Neuronal stem cell (in vitro differentiated cells): ENCODE data around the gene ATP8B4.

Source experiments
- DNase-seq: peaks from one replicate; pipeline ENCODE4 v3.0.0-alpha.2; 2013; ENCODE audit warnings: low spot score
- H2AFZ ChIP-seq: one replicate; pipeline ENCODE4 v1.6.1; 2013; ENCODE audit warnings: mild to moderate bottlenecking, low read length, inconsistent platforms
- H2AK5ac ChIP-seq: 2 replicates; pipeline ENCODE4 v1.6.1; 2013; ENCODE audit warnings: low read depth, mild to moderate bottlenecking, inconsistent platforms, low read length, moderate library complexity, mixed read lengths
- H2BK120ac ChIP-seq: 2 replicates; pipeline ENCODE4 v1.6.1; 2013; ENCODE audit warnings: low read depth, mild to moderate bottlenecking, inconsistent platforms, low read length, moderate library complexity, mixed read lengths
- H2BK12ac ChIP-seq: one replicate; pipeline ENCODE4 v1.6.1; 2013; ENCODE audit warnings: low read length, inconsistent platforms
- H2BK15ac ChIP-seq: 2 replicates; pipeline ENCODE4 v1.6.1; 2013; ENCODE audit warnings: mild to moderate bottlenecking, low read length, inconsistent platforms, mixed read lengths
- H2BK5ac ChIP-seq: one replicate; pipeline ENCODE4 v1.6.1; 2013; ENCODE audit warnings: inconsistent platforms, mild to moderate bottlenecking, low read length, moderate library complexity
- H3K14ac ChIP-seq: one replicate; pipeline ENCODE4 v1.6.1; 2013; ENCODE audit warnings: low read length, inconsistent platforms
- H3K18ac ChIP-seq: 2 replicates; pipeline ENCODE4 v1.6.1; 2013; ENCODE audit warnings: low read length, inconsistent platforms
- H3K23ac ChIP-seq: 2 replicates; pipeline ENCODE4 v1.6.1; 2013; ENCODE audit warnings: low read depth, mild to moderate bottlenecking, mixed read lengths, low read length, inconsistent platforms; ENCODE audit not compliant: poor library complexity
- H3K27ac ChIP-seq: replicated peaks from 3 replicates; pipeline ENCODE4 v1.5.1; 2013; ENCODE audit warnings: low read length, inconsistent platforms
- H3K27me3 ChIP-seq, 3 experiments: 2 replicates each; pipeline ENCODE4 v1.6.1; 2013; ENCODE audit warnings: low read length in 3 of 3, mild to moderate bottlenecking in 2 of 3, inconsistent platforms in 1 of 3, low read depth in 1 of 3, mixed read lengths in 1 of 3, moderate library complexity in 1 of 3; ENCODE audit not compliant: control insufficient read depth in 3 of 3, insufficient read depth in 3 of 3
- H3K36me3 ChIP-seq, 2 donors: replicated peaks in 1 of 2; 2 replicates each; pipeline ENCODE4 v1.6.1; 2013; ENCODE audit warnings: low read length in 2 of 2; ENCODE audit not compliant: control insufficient read depth in 2 of 2, insufficient read depth in 2 of 2
- H3K4ac ChIP-seq: 2 replicates; pipeline ENCODE4 v1.6.1; 2013; ENCODE audit warnings: inconsistent platforms, mild to moderate bottlenecking, low read length, moderate library complexity
- H3K4me1 ChIP-seq, 2 donors: 1 replicate in 1 of 2; 2 replicates in 1 of 2; pipeline ENCODE4 v1.6.1; 2013; ENCODE audit warnings: low read length in 2 of 2, low read depth in 1 of 2; ENCODE audit not compliant: control insufficient read depth in 2 of 2, insufficient read depth in 1 of 2
- H3K4me2 ChIP-seq: one replicate; pipeline ENCODE4 v1.6.1; 2013; ENCODE audit warnings: mild to moderate bottlenecking, low read length, inconsistent platforms; ENCODE audit not compliant: insufficient read depth, poor library complexity, severe bottlenecking
- H3K4me3 ChIP-seq, 2 donors: 2 replicates each; pipeline ENCODE4 v1.5.1; 2013; ENCODE audit warnings: low read length in 2 of 2, mild to moderate bottlenecking in 2 of 2, inconsistent platforms in 1 of 2, moderate library complexity in 1 of 2
- H3K79me1 ChIP-seq: one replicate; pipeline ENCODE4 v1.6.1; 2013; ENCODE audit warnings: low read depth, mild to moderate bottlenecking, inconsistent platforms, low read length, moderate library complexity
- H3K9ac ChIP-seq: one replicate; pipeline ENCODE4 v1.6.1; 2013; ENCODE audit warnings: mild to moderate bottlenecking, low read depth, low read length, inconsistent platforms; ENCODE audit not compliant: poor library complexity
- H3K9me3 ChIP-seq, 2 donors: replicated peaks in 1 of 2; 2 replicates each; pipeline versions ENCODE3 to v1.6.1; 2013; ENCODE audit warnings: low read length in 2 of 2, mild to moderate bottlenecking in 2 of 2, inconsistent platforms in 1 of 2, low read depth in 1 of 2, mixed read lengths in 1 of 2, moderate library complexity in 1 of 2; ENCODE audit not compliant: control insufficient read depth in 2 of 2, insufficient read depth in 1 of 2
- H4K8ac ChIP-seq: one replicate; pipeline ENCODE4 v1.6.1; 2013; ENCODE audit warnings: low read depth, mild to moderate bottlenecking, inconsistent platforms, low read length, moderate library complexity
- H4K91ac ChIP-seq: one replicate; pipeline ENCODE4 v1.6.1; 2013; ENCODE audit warnings: low read length, low read depth, mild to moderate bottlenecking, inconsistent platforms; ENCODE audit not compliant: poor library complexity
- WGBS, 2 donors: extraction: QIAGEN DNeasy Blood & Tissue Kit; methylation state at CpG; one replicate each; pipeline ENCODE4 v1.1.7; 2013; ENCODE audit warnings: missing lambda C conversion rate in 2 of 2, mixed read lengths in 1 of 2; ENCODE audit not compliant: insufficient read length in 2 of 2, insufficient replicate concordance in 1 of 2; ENCODE audit errors: extremely low coverage in 2 of 2; 5-methylcytosine and 5-hydroxymethylcytosine counted together

The ATP8B4 gene

GRCh38 chr15:49927189-49927861 lies 191.7 kb downstream of the ATP8B4 start:
- Histone ChIP-seq H3K14ac (no peak overlapping the region), H2BK15ac (no peak overlapping the region), H4K8ac (no peak overlapping the region), H2BK120ac (no peak overlapping the region), H3K4ac (no peak overlapping the region), H2BK5ac (no peak overlapping the region), H3K27ac (no peak overlapping the region), H3K9me3 (no peaks in the 10 kb centered on the region), H3K36me3 (no peaks in the 10 kb centered on the region), H3K4me3 (no peak overlapping the region), H3K4me1 (no peaks in the 10 kb centered on the region), H3K27me3 (no peaks in the 10 kb centered on the region), H4K91ac (no peak overlapping the region), H3K18ac (no peak overlapping the region), H3K9ac (no peak overlapping the region), H2AFZ (no peak overlapping the region), H2BK12ac (no peak overlapping the region), H3K23ac (no peak overlapping the region), H3K4me2 (no peak overlapping the region), H3K79me1 (no peaks in the 10 kb centered on the region), H2AK5ac (no peak overlapping the region)
- WGBS, 2 donors = no CpG with 5 or more reads among the region's 2 CpGs
- DNase-seq = no peak

- Histone ChIP-seq H3K4me3 (no peak overlapping the region), H3K9me3 (no peaks in the 10 kb centered on the region)
These were observed 192.3 kb downstream of the ATP8B4 start for GRCh38 chr15:49926740-49927139.

GRCh38 chr15:49923671-49924070 lies 195.4 kb downstream of the ATP8B4 start:
- Histone ChIP-seq H2BK15ac (no peak overlapping the region), H2BK5ac (no peak overlapping the region)
- no CpG with 5 or more reads among the region's 2 CpGs for WGBS, 2 donors

More at GRCh38 chr15:49926740-49927139, 192.3 kb downstream of the ATP8B4 start:
- WGBS, 2 donors = no CpG with 5 or more reads among the region's 3 CpGs
- H2BK5ac ChIP-seq = no peak overlapping the region
- H2AK5ac ChIP-seq = no peak overlapping the region
- H3K79me1 ChIP-seq = no peaks in the 10 kb centered on the region
- no peak overlapping the region for H3K23ac ChIP-seq
- H4K8ac ChIP-seq = no peak overlapping the region
- H4K91ac ChIP-seq = no peak overlapping the region
- H3K27me3 ChIP-seq = no peaks in the 10 kb centered on the region
- H2BK15ac ChIP-seq = no peak overlapping the region
- no peak overlapping the region for H3K9ac ChIP-seq
- H3K4me2 ChIP-seq = no peak overlapping the region
- H2AFZ ChIP-seq = no peak overlapping the region
- no peak overlapping the region for H3K18ac ChIP-seq
- no peak overlapping the region for H3K4ac ChIP-seq
- no peak overlapping the region for H3K14ac ChIP-seq
- H3K36me3 ChIP-seq = no peaks in the 10 kb centered on the region
- H3K4me1 ChIP-seq = peaks cover 0 to under 1% of the 10 kb centered on the region in 2 donors
- no peak for DNase-seq
- H3K27ac ChIP-seq = no peak overlapping the region
- no peak overlapping the region for H2BK120ac ChIP-seq
- no peak overlapping the region for H2BK12ac ChIP-seq

GRCh38 chr15:49919034-49919433 lies 200.0 kb downstream of the ATP8B4 start:
- H3K27ac ChIP-seq = no peak overlapping the region
- no peak overlapping the region for H4K8ac ChIP-seq
- H3K4me2 ChIP-seq = no peak overlapping the region
- no peak overlapping the region for H3K23ac ChIP-seq
- H3K9me3 ChIP-seq = no peaks in the 10 kb centered on the region
- no peak overlapping the region for H2BK5ac ChIP-seq
- no CpG with 5 or more reads among the region's 2 CpGs for WGBS, 2 donors
- H3K14ac ChIP-seq = no peak overlapping the region
- no peak overlapping the region for H4K91ac ChIP-seq
- H2BK15ac ChIP-seq = no peak overlapping the region
- H3K79me1 ChIP-seq = no peaks in the 10 kb centered on the region
- no peak overlapping the region for H2BK12ac ChIP-seq
- H3K18ac ChIP-seq = no peak overlapping the region
- no peak overlapping the region for H3K4ac ChIP-seq
- H2BK120ac ChIP-seq = no peak overlapping the region
- peaks cover 0 to 1% of the 10 kb centered on the region in 2 donors for H3K4me1 ChIP-seq
- DNase-seq = no peak
- no peak overlapping the region for H2AK5ac ChIP-seq
- no peak overlapping the region for H3K9ac ChIP-seq
- H3K4me3 ChIP-seq = no peak overlapping the region
- no peaks in the 10 kb centered on the region for H3K36me3 ChIP-seq
- no peaks in the 10 kb centered on the region for H3K27me3 ChIP-seq
- no peak overlapping the region for H2AFZ ChIP-seq

More at GRCh38 chr15:49923671-49924070, 195.4 kb downstream of the ATP8B4 start:
- Histone ChIP-seq H3K79me1 (no peaks in the 10 kb centered on the region), H3K14ac (no peak overlapping the region), H3K4me2 (no peak overlapping the region), H2BK12ac (no peak overlapping the region), H3K4me1 (peaks cover 0 to 1% of the 10 kb centered on the region in 2 donors), H3K9ac (no peak overlapping the region), H3K4ac (no peak overlapping the region), H2BK120ac (no peak overlapping the region), H4K91ac (no peak overlapping the region), H2AFZ (no peak overlapping the region), H3K4me3 (no peak overlapping the region), H3K27ac (no peak overlapping the region), H2AK5ac (no peak overlapping the region), H4K8ac (no peak overlapping the region), H3K27me3 (no peaks in the 10 kb centered on the region), H3K9me3 (no peaks in the 10 kb centered on the region), H3K36me3 (no peaks in the 10 kb centered on the region), H3K18ac (no peak overlapping the region), H3K23ac (no peak overlapping the region)
- DNase-seq = no peak
